H9 (cell line): ENCODE measurements around the gene EHHADH. TPM values are rescaled to one million over a fixed set of nuclear protein-coding genes. Genes with fewer than 3 reads are reported as not detected.

ENCODE experiments used
- DNase-seq: peaks from one replicate; pipeline ENCODE4 v3.0.0-alpha.2; 2017
- H2AFZ ChIP-seq: one replicate; pipeline ENCODE4 v1.6.1; 2013; ENCODE audit warnings: mild to moderate bottlenecking, low read length, control low read depth, moderate library complexity
- H2AK5ac ChIP-seq: 2 replicates; pipeline ENCODE4 v1.6.1; 2013; ENCODE audit warnings: low read length, control low read depth, mixed read lengths; ENCODE audit not compliant: insufficient read length
- H2BK120ac ChIP-seq: one replicate; pipeline ENCODE4 v1.6.1; 2013; ENCODE audit warnings: low read depth, mild to moderate bottlenecking, low read length, control low read depth, inconsistent platforms; ENCODE audit not compliant: poor library complexity, severe bottlenecking
- H2BK12ac ChIP-seq: 2 replicates; pipeline ENCODE4 v1.6.1; 2013; ENCODE audit warnings: low read length, control low read depth, mixed read lengths, low read depth; ENCODE audit not compliant: insufficient read length
- H2BK15ac ChIP-seq: 2 replicates; pipeline ENCODE4 v1.6.1; 2013; ENCODE audit warnings: low read depth, low read length, control low read depth
- H2BK20ac ChIP-seq: one replicate; pipeline ENCODE4 v1.6.1; 2013; ENCODE audit warnings: low read depth, mild to moderate bottlenecking, low read length, control low read depth, inconsistent platforms; ENCODE audit not compliant: poor library complexity, severe bottlenecking
- H2BK5ac ChIP-seq: 2 replicates; pipeline ENCODE4 v1.6.1; 2013; ENCODE audit warnings: low read length, control low read depth, mixed read lengths; ENCODE audit not compliant: insufficient read length
- H3K14ac ChIP-seq: 2 replicates; pipeline ENCODE4 v1.6.1; 2013; ENCODE audit warnings: low read length, control low read depth; ENCODE audit not compliant: insufficient read depth
- H3K18ac ChIP-seq: 2 replicates; pipeline ENCODE4 v1.6.1; 2013; ENCODE audit warnings: low read depth, mild to moderate bottlenecking, mixed read lengths, low read length, control low read depth; ENCODE audit not compliant: insufficient read length
- H3K23ac ChIP-seq: 2 replicates; pipeline ENCODE4 v1.6.1; 2013; ENCODE audit warnings: low read length, control low read depth, mixed read lengths, low read depth; ENCODE audit not compliant: insufficient read length
- H3K23me2 ChIP-seq: 2 replicates; pipeline ENCODE4 v1.6.1; 2013; ENCODE audit warnings: low read depth, mild to moderate bottlenecking, mixed read lengths, low read length, control low read depth; ENCODE audit not compliant: insufficient read length, poor library complexity, severe bottlenecking
- H3K27ac ChIP-seq: 2 replicates; pipeline ENCODE4 v1.5.1; 2013; ENCODE audit warnings: low read length, control low read depth, mixed read lengths, low read depth; ENCODE audit not compliant: insufficient read length
- H3K27me3 ChIP-seq: 2 replicates; pipeline ENCODE4 v1.6.1; 2013; ENCODE audit warnings: low read length, control low read depth, inconsistent platforms; ENCODE audit not compliant: insufficient read depth
- H3K4ac ChIP-seq: 2 replicates; pipeline ENCODE4 v1.6.1; 2013; ENCODE audit warnings: low read depth, mild to moderate bottlenecking, control low read depth, inconsistent platforms, low read length, moderate library complexity
- H3K4me1 ChIP-seq: 2 replicates; pipeline ENCODE4 v1.6.1; 2013; ENCODE audit warnings: low read length, control low read depth, inconsistent platforms; ENCODE audit not compliant: insufficient read depth
- H3K4me2 ChIP-seq: 2 replicates; pipeline ENCODE4 v1.6.1; 2013; ENCODE audit warnings: low read length, control low read depth, mixed read lengths; ENCODE audit not compliant: insufficient read length, insufficient read depth
- H3K56ac ChIP-seq: 2 replicates; pipeline ENCODE4 v1.6.1; 2013; ENCODE audit warnings: low read depth, mild to moderate bottlenecking, mixed read lengths, low read length, control low read depth; ENCODE audit not compliant: insufficient read length
- H3K79me1 ChIP-seq: 2 replicates; pipeline ENCODE4 v1.6.1; 2013; ENCODE audit warnings: low read depth, mild to moderate bottlenecking, moderate library complexity, low read length, control low read depth, inconsistent platforms; ENCODE audit not compliant: insufficient read depth, poor library complexity, severe bottlenecking
- H3K79me2 ChIP-seq: 2 replicates; pipeline ENCODE4 v1.6.1; 2013; ENCODE audit warnings: low read length, control low read depth, inconsistent platforms; ENCODE audit not compliant: insufficient read depth
- H3K9ac ChIP-seq: 2 replicates; pipeline ENCODE4 v1.6.1; 2013; ENCODE audit warnings: low read length, control low read depth, mixed read lengths; ENCODE audit not compliant: insufficient read length; ENCODE audit errors: extremely low read depth
- H3K9me3 ChIP-seq: one replicate; pipeline ENCODE4 v1.6.1; 2013; ENCODE audit warnings: low read depth, low read length, inconsistent platforms; ENCODE audit not compliant: control insufficient read depth
- H3T11ph ChIP-seq: one replicate; pipeline ENCODE4 v1.6.1; 2013; ENCODE audit warnings: mild to moderate bottlenecking, low read length, control low read depth, inconsistent platforms
- H4K20me1 ChIP-seq: one replicate; pipeline ENCODE4 v1.6.1; 2013; ENCODE audit not compliant: control insufficient read depth, insufficient read length, insufficient read depth
- H4K5ac ChIP-seq: 2 replicates; pipeline ENCODE4 v1.6.1; 2013; ENCODE audit warnings: low read depth, mild to moderate bottlenecking, mixed read lengths, low read length, control low read depth; ENCODE audit not compliant: insufficient read length
- H4K8ac ChIP-seq: replicated peaks from 2 replicates; pipeline ENCODE4 v1.6.1; 2013; ENCODE audit warnings: low read length, control low read depth, mixed read lengths, low read depth; ENCODE audit not compliant: insufficient read length
- H4K91ac ChIP-seq: 2 replicates; pipeline ENCODE4 v1.6.1; 2013; ENCODE audit warnings: low read depth, mild to moderate bottlenecking, moderate library complexity, mixed read lengths, low read length, control low read depth; ENCODE audit not compliant: insufficient read length
- H3K27ac Mint-ChIP-seq, 3 experiments: 2 replicates in 2 of 3; 3 replicates in 1 of 3; pipeline ENCODE4 v1.8.0; 2020 to 2021; ENCODE audit warnings: mixed read lengths in 3 of 3, mild to moderate bottlenecking in 1 of 3, moderate library complexity in 1 of 3
- H3K27me3 Mint-ChIP-seq: 2 replicates; pipeline ENCODE4 v1.8.0; 2021; ENCODE audit warnings: low read depth, mild to moderate bottlenecking, moderate library complexity, mixed read lengths
- H3K36me3 Mint-ChIP-seq, 3 experiments: 2 replicates in 2 of 3; 3 replicates in 1 of 3; pipeline ENCODE4 v1.8.0; 2020 to 2021; ENCODE audit warnings: low read depth in 3 of 3, mixed read lengths in 3 of 3; ENCODE audit not compliant: insufficient read depth in 1 of 3
- H3K4me1 Mint-ChIP-seq, 2 experiments: 2 replicates each; pipeline ENCODE4 v1.8.0; 2020; ENCODE audit warnings: mixed read lengths in 2 of 2
- H3K4me3 Mint-ChIP-seq, 2 experiments: 2 replicates in 1 of 2; 3 replicates in 1 of 2; pipeline ENCODE4 v1.8.0; 2020 to 2021; ENCODE audit warnings: mild to moderate bottlenecking in 2 of 2, mixed read lengths in 2 of 2, moderate library complexity in 1 of 2
- H3K9me3 Mint-ChIP-seq, 2 experiments: 2 replicates in 1 of 2; 3 replicates in 1 of 2; pipeline ENCODE4 v1.8.0; 2020; ENCODE audit warnings: mild to moderate bottlenecking in 2 of 2, mixed read lengths in 2 of 2, moderate library complexity in 1 of 2
- WGBS: extraction: QIAGEN DNeasy Blood & Tissue Kit; methylation state at CpG from one replicate; pipeline ENCODE4 v1.1.7; 2013; ENCODE audit warnings: missing lambda C conversion rate, low lambda C conversion rate, mixed read lengths; ENCODE audit not compliant: insufficient read length; ENCODE audit errors: extremely low coverage; 5-methylcytosine and 5-hydroxymethylcytosine counted together
- total RNA-seq: library from RNA; stranded (reverse); gene quantifications from 2 replicates; pipeline ENCODE4 v1.2.1, GENCODE V29; 2021
- TF ChIP-seq, protein P1 (sequence below): fragments of 200-600 bp; sonication (generic); conservative IDR thresholded peaks from 3 replicates; pipeline ENCODE4 v1.8.0; 2021; ENCODE audit warnings: antibody characterized with exemption, mild to moderate bottlenecking

EHHADH gene
- total RNA-seq, 1 experiment from 2014 or later, result 2.1 TPM

DNA sequence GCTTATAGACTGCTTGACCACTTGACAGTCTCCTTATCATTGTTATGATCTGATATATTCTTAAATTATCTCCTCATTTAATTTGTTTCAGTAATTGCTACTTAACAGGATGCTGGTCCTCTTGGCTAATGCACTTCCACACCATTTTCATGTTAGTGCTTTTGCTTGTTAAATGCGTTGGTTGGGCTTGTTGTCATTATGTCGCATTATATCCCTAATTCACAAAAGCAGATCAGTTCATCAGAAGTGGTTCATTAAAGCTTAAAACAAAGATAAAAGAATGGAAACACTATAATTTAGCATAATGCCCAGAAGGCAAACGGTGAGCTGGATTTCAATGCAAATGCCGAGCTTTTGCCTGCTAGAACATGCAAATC lies 17.1 kb upstream of the EHHADH start:
- H3K36me3 Mint-ChIP-seq, result no peaks in the 10 kb centered on the region; a peak in 1 of 7 replicates
- H3K4me1 ChIP-seq, result no peaks in the 10 kb centered on the region
- no peak overlapping the region for H3K23ac ChIP-seq
- H3K79me2 ChIP-seq, result no peaks in the 10 kb centered on the region
- H4K5ac ChIP-seq, result no peak overlapping the region
- no peak overlapping the region for H3K4me3 Mint-ChIP-seq
- no peak overlapping the region for H3K14ac ChIP-seq
- TF ChIP-seq, protein P1, sequence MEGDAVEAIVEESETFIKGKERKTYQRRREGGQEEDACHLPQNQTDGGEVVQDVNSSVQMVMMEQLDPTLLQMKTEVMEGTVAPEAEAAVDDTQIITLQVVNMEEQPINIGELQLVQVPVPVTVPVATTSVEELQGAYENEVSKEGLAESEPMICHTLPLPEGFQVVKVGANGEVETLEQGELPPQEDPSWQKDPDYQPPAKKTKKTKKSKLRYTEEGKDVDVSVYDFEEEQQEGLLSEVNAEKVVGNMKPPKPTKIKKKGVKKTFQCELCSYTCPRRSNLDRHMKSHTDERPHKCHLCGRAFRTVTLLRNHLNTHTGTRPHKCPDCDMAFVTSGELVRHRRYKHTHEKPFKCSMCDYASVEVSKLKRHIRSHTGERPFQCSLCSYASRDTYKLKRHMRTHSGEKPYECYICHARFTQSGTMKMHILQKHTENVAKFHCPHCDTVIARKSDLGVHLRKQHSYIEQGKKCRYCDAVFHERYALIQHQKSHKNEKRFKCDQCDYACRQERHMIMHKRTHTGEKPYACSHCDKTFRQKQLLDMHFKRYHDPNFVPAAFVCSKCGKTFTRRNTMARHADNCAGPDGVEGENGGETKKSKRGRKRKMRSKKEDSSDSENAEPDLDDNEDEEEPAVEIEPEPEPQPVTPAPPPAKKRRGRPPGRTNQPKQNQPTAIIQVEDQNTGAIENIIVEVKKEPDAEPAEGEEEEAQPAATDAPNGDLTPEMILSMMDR, result no peak
- H3K4me1 Mint-ChIP-seq, result peaks cover 4% of the 10 kb centered on the region in 2 experiments; a peak in 3 of 4 replicates
- no peak overlapping the region for H2BK15ac ChIP-seq
- H3K9ac ChIP-seq, result no peak overlapping the region
- WGBS, result no CpG with 5 or more reads among the region's 4 CpGs
- H3K18ac ChIP-seq, result no peak overlapping the region
- no peaks in the 10 kb centered on the region for H4K20me1 ChIP-seq
- H3K27me3 ChIP-seq, result no peaks in the 10 kb centered on the region
- H2BK12ac ChIP-seq, result no peak overlapping the region
- H3K56ac ChIP-seq, result no peak overlapping the region
- H3K4ac ChIP-seq, result no peak overlapping the region
- no peak overlapping the region for H2AK5ac ChIP-seq
- H3K4me2 ChIP-seq, result no peak overlapping the region
- H2BK120ac ChIP-seq, result no peak overlapping the region
- no peaks in the 10 kb centered on the region for H3K9me3 ChIP-seq
- no peak overlapping the region for H2BK20ac ChIP-seq
- no peak overlapping the region for H3T11ph ChIP-seq
- peaks cover 0 to 4% of the 10 kb centered on the region in 2 experiments; a peak in 1 of 5 replicates for H3K9me3 Mint-ChIP-seq
- H3K27me3 Mint-ChIP-seq, result peaks cover 37% of the 10 kb centered on the region
- no peak overlapping the region for H3K27ac ChIP-seq
- no peaks in the 10 kb centered on the region for H3K79me1 ChIP-seq
- H4K91ac ChIP-seq, result no peak overlapping the region
- H3K27ac Mint-ChIP-seq, result no peak overlapping the region
- no peak overlapping the region for H4K8ac ChIP-seq
- H2AFZ ChIP-seq, result no peak overlapping the region
- no peak for DNase-seq
- H2BK5ac ChIP-seq, result no peak overlapping the region
- H3K23me2 ChIP-seq, result no peaks in the 10 kb centered on the region
